NCI-H345 treated with DMSO at 0.1 percent for 48 hours (cell line): ENCODE results near the gene LRRC1.

Experiments
- DNase-seq: peaks from one replicate; lab custom pipeline; 2025; ENCODE audit not compliant: unreplicated experiment; lab: John Stamatoyannopoulos, UW

The LRRC1 gene

DNA sequence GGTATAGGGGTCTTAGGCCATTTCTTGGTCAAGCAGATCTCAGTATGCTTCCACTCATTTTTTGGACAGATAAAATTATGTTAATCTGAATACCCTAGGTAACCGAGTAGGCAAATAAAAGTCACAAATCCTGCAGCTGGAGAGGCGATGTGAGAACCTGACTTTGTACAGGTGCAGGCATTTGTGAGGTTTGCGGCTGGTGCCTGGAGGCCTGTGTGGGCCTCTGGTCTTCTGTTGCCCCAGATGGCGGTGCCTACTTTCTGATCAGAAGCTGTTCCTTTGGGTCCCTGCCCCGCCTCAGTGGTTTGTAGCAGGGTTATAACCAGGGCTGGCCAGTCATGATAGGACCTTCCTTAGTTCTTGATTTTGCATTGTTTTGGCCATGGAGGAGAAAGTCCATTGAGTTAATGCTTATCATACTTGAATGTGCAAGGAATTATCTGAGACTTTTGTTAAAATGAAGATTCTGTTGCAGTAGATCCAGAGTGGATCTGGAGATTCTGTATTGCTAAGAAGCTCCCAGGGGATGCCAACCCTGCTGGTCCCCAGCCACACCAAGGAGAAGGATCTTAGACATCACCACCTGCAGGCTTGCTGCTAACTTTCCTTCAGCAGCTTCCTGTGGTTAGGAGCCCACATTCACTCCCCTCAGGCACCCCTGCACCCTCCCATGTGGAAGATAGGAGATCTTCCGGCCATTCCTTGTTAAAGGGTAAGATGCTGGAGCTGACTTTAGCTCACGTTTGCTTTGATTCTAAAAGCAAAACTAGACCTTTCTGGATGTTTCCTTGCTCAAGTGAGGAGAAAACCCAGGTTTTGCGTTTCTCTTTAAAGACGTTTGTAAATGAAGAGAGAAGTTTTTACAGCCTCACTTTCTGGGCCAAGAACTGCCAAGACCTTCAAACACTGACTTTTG is 50.7 kb downstream of the LRRC1 start:
- DNase-seq = no peak

GRCh38 chr6:53846250-53846649 is 51.4 kb downstream of the LRRC1 start:
- no peak for DNase-seq

DNA sequence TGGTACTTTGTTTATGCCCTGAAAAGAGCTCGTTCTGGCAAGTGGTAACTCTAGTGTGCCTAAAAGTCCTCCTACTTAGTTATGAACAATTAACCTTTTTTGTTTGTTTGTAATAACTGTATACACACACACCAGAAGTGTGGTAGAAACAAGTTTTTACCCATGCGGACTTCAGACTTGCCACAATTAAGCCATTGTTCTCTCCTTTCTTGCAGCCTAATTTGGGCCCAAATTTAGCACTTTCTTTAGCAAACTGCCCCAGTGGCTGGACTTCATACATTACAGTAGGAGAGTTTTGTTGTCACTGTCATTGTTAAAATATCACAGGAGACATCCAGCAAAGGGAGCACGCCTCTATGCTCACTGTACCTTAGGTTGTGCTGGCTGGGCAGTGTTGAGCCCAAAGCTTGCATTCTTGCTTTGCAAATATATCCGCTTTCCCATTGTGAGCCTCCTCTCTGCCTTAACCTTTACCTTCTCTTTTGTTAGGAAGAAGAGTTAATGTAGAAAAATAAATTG is 53.0 kb downstream of the LRRC1 start:
- DNase-seq = no peak

- no peak for DNase-seq
Observed at GRCh38 chr6:53850527-53850926, 55.7 kb downstream of the LRRC1 start.

DNA sequence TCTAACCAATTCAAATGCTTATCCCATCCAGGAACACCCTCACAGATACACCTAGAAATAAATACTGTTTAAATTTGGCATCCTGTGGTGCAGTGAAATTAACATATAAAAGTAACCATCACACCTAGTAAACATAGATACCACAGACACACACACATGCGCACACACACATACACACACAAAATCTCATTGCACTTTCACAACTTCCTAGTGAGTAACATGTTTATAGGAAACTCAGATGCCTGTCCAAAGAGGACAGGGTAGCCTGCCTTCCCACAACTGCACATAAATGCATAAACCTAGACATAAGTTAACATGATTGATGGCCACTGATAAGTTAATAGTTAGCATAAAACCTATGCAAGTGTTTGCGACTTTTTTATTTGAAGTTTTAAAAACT is 56.8 kb downstream of the LRRC1 start:
- DNase-seq = no peak

DNA sequence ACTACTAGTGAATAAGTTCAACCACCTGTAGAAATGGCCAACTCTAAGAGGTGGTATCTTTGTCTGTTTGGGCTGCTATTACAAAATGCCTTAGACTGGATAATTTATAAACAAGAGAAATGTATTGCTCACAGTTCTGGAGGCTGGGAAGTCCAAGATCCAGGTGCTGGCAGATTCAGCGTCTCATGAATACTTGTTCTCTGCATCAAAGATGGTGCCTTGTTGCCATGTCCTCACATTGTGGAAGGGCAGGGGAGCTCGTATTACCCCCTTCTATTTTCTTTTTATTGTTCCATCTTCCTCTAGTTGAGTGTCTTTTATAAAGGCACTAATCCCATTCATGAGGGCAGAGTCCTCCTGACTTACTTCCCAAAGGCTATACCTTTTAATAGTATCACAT is 58.0 kb downstream of the LRRC1 start:
- no peak for DNase-seq

- no peak for DNase-seq
Observed at GRCh38 chr6:53854843-53855567, 60.2 kb downstream of the LRRC1 start.

- DNase-seq = no peak
Observed at GRCh38 chr6:53855940-53856339, 61.1 kb downstream of the LRRC1 start.

GRCh38 chr6:53857318-53858094 is 62.7 kb downstream of the LRRC1 start:
- no peak for DNase-seq

DNA sequence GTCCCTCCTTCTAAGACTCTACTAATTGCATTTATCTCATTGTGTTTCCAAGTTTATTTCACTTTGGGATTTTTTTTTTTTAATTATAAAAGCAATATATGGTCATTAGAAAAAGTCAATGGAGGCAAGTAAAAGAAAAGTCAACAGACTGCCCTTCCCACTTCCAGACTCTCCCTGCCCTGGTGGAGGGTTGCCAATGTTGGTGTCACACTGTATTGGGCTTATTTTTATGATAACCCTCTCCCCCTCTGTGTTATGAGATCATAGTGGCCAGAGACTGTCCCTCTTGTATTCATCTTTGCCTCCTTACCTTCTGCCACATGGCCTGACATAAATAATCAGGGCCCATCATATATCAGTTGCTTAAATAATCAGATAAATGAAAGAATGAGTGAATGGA is 63.4 kb downstream of the LRRC1 start:
- DNase-seq = no peak

GRCh38 chr6:53858913-53859312 is 64.1 kb downstream of the LRRC1 start:
- DNase-seq = no peak

DNA sequence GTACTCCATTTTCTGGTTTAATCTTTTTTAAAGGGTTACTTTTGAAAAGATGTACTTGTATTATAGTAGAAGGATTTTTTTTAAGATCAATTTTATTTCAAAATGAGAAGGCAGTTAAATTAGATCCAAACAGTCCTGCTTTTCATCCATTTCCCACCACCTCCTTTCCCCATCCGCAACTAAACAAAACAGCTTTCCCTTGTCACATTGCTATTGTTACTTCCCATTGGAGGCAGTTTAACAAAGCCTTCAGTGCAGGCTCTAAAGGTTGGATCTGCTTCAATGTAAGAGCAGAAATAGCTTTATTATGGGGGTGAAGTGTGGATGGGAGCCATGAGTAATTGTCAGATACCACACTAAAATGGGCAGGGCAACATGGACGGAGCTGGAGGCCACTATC is 65.7 kb downstream of the LRRC1 start:
- no peak for DNase-seq

DNA sequence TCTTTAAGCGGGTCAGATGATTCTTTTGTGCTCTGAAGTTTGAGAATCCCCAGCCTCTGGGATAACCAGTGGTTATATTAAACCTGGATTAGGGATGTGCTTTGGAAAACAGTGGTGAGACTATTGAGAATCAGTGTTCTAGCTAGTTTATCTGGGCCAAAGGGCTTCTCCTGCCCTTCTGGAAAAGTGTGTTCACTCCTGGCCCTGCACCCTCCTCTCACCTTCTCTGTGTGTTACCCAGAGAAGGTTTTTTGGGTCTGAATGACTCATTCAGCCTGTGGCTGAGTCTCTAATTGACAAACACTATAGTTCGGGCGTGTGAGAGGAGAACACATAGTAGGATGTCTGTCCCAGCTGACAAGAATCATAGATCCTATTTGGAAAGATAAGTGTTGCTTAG is 66.7 kb downstream of the LRRC1 start:
- no peak for DNase-seq

GRCh38 chr6:53862662-53863462 is 68.1 kb downstream of the LRRC1 start:
- no peak for DNase-seq

GRCh38 chr6:53864781-53865180 is 70.0 kb downstream of the LRRC1 start:
- DNase-seq = no peak

- DNase-seq = peak; percentile 13
Observed at GRCh38 chr6:53866226-53866625, 71.4 kb downstream of the LRRC1 start.

DNA sequence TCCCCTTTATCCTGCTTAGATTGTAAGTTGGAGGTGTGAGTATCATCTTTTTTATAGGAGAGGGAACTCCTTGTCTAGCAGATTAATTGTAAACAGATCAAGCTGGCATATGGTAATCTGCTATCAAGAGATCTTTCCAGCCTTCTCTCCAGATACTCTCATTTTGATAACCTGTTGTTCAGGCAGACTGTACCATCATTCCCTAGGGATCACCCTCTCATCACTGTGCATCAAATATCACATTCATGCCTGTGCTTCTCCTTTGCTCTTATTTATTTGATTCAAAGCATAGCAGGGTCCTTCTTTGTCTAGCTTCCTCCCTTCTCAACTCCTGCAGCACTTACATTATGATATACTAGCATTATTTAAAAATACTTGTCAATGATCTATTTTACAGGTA is 73.8 kb downstream of the LRRC1 start:
- DNase-seq = peak; percentile 16

DNA sequence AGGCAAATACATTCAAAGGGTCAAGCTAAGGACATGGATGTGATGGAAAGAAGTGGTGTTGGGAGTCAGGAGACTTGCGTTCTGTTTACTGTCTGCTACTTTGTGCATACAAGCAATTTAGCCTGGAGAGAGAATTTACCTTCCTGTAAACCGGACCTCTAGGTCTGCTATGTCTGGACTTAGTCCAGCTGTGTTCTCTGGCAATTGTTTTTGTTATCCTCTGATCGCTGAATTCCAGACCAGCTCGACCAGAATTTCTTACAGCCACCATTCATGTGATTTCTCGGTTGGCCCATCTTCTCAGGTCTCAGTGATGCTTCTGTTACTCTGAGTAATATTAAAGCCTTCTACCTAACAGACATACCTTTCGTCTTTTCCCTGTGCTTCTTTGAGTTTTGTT is 75.2 kb downstream of the LRRC1 start:
- DNase-seq = no peak

DNA sequence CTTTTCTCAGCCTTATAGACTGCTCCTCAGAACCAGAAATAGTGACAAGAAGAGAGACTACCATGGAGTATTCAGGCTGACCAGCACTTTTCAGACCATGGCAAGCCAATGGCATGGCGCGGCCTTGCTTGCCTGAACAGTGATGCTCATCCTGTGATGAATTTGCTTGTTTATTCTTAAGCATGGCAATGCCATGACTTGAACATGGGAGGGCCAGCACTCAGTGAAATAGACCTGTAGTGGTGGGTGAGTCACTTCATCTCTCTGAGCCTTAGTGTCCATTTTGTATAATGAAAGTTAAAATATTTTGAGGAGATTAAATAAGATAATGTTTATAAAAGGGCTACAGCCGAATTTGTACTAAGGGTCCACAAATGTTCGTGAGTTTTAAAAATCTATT is 79.1 kb downstream of the LRRC1 start:
- no peak for DNase-seq

GRCh38 chr6:53874964-53875363 is 80.2 kb downstream of the LRRC1 start:
- no peak for DNase-seq

DNA sequence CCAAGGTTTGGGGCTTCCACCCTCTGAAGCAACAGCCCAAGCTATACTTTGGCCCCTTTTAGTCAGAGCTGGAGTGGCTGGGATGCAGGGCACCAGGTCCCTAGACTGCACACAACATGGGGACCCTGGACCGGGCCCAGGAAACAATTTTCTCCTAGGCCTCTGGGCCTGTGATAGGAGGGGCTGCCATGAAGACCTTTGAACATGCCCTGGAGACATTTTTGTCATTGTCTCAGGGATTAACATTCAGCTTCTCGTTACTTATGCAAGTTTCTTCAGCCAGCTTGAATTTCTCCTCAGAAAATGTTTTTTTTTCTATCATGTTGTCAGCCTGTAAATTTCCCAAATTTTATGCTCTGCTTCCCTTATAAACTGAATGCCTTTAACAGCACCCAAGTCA is 82.3 kb downstream of the LRRC1 start:
- no peak for DNase-seq
